ENCODE measurements around the gene MRPL22. TPM values are rescaled to one million over a fixed set of nuclear protein-coding genes. Genes with fewer than 3 reads are reported as not detected.
"Not testable (repeated sequence)": the region's sequence is repeated elsewhere in the genome, so short reads cannot be mapped to it uniquely, and the experiment has no call there.

Gene MRPL22
- polyA plus RNA-seq (2014; cell fraction: cytosol; rRNA removed): 19.5 and 24.6 TPM in 2 replicates
- 23.4 and 31.4 TPM in 2 replicates for polyA plus RNA-seq (2014; cell fraction: nucleus; rRNA removed)

DNA sequence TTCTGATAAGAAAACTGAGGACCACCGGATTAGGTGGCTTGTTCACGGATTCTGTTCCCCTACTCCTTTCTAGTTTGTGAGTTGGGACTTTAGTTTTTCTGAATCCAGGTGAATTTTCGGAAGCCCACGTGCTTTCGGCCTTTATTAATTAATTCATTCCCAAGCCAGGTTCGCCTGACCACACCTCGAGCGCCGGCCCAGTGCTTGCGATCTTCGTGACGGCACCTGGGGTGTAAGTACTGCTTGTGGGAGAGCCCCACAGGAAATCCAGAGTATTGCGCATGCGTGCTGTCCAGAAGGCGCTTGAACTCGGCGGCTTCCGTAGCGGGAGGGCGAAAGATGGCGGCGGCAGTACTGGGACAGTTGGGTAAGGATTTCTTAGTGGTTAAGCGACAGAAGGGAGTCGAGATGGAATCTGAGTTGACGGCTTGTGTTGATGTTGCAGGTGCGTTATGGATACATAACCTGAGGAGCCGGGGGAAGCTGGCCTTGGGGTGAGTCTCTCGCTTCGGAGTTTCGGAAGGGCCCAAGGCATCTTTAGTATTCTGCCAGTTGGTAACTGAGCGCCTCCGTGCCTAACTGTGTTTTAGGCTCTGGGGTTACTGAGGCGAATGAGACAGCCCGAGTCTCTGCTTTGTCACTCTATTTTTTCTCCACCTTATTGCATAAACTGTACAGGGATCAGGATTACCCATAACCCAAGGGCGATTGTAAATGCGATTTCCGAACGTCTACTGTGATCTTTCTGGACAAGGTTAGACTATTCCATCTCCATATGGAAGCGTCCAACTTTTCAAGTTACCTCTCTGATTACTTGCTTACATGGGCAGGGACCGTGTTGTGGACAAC lies at the start of gene MRPL22:
MRPL22 (plus strand) TSS at position 302 of the 849 bp plus-strand sequence; CDS start at position 340, 38 bp downstream.
- peak; percentile 93 for DNase-seq (ENCODE audit: low spot score)

DNA sequence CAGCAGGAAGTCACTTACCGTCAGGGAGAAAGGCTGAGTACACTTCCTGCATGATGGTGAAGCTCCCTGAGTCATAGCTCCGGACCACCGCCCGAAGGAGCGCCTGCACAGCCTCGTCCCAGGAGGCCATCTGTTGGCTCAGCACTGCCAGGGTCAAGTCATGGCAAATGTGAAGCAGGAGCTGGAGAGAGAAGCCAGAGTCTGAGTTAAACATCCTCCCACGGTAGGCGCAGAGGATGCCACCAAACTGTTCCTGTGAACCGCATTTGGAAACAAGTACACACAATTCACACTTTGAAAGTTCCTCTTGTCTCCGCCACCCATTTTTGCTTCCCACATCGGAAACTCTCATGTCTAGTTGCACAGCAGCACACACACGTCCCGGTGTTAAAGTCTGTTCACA lies 48.5 kb upstream of the MRPL22 start:
- no peak for DNase-seq (ENCODE audit: low spot score)

DNA sequence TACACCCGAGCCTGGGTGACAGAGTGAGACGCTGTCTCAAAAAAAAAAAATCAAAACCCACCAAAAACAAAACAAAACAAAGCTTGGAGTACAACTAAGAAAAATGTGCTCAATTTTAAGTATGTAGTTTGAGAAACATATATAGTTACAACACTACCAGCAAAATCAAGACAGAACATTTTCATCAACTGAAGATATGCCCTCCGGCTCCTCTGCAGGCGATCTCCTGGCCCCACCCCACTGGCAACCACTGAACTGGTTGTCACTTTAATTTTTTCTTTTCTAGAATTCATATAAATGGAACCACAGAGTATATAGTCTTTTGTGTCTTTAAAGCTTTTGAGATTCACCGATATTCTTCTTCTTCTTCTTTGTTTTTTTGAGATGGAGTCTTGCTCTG lies 47.5 kb upstream of the MRPL22 start:
- DNase-seq (ENCODE audit: low spot score): no peak

DNA sequence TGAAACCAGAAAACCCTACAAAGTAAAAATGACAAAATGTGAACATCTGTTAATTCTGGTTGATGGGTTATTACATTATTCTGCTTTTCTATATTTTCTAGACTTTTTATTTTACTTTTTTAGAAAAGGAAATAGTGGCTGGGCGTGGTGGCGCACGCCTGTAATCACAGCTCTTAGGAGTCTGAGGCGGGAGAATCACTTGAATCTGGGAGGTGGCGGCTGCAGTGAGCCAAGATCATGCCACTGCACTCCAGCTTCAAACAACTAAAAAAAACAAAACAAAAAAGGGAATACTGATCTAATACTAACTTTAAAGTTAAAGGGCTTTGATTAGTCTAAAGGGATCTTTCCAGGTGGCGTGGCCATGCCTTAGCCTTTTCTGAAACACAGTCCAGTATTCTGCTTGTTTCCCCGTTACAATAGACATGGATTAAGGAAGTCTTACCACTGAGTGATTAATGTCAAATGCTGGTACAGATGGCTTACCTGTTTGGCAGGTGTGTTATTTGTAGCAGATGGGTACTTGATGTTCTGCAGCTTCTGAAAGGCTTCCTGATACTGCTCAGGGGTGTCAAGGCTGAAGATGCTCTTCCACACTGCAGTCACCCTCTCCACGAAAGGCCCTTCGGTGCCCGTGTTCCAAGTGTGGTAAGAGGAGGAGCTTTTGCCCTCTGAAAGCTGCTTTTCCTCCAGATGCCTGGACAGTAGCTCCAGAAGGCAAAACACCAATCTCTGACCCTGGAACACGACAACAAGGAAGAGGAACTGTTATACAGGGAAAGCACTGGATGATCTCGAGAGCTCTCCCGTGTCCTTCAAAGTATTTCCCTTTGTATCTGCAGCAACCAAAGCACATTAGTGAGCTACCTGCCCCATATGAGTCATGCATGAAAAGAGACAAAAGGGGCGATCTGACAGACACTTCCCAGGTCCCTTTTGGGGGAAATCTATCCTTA lies 45.0 kb upstream of the MRPL22 start:
- no peak for DNase-seq (ENCODE audit: low spot score)

DNA sequence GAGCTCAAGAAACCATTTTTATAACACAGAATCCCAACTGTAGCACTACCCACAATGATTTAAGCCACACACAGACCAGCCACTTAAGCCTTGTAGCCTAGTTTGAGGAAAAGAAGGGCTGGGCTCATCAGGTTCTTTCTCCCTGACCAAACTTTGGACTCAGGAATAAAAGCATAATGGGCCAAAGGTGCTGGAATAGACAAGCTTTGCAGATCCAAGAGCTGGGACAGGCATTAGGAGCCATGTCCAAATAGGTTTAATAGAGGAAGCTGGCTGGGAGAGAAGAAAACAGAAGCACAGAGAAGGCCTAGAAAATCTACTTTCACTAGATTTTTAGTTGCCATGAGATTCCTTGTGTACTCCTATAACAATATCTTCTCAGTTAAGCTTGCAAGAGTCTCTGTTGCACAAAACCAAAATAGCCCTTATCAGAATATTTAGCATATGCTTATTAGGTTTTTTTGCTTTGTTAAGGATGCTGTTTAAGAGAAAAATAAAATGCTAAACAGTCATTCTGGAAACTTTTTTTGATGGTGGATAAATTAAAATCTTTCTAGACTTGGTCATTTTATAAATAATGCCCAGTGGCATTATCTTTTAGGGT lies 44.2 kb upstream of the MRPL22 start:
- no peak for DNase-seq (ENCODE audit: low spot score)

DNA sequence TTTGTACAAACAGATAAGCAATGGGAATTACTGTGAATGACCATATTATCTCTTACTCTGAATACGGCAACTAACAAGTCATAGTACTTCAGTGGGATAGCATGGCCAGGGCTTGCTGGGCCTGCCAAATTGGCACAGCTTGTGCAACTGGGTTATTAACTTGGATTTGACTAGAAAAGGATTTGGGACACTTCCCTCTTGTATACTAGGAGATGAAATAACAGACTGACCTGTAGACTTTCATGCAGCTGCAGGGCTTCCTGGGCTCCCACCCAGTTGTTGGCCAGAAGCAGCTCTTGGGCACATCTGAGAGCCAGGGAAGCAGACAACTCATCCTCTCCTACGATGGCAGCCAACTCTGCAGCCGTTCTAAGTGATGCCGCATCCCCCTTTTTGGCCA lies 42.7 kb upstream of the MRPL22 start:
- no peak for DNase-seq (ENCODE audit: low spot score)

DNA sequence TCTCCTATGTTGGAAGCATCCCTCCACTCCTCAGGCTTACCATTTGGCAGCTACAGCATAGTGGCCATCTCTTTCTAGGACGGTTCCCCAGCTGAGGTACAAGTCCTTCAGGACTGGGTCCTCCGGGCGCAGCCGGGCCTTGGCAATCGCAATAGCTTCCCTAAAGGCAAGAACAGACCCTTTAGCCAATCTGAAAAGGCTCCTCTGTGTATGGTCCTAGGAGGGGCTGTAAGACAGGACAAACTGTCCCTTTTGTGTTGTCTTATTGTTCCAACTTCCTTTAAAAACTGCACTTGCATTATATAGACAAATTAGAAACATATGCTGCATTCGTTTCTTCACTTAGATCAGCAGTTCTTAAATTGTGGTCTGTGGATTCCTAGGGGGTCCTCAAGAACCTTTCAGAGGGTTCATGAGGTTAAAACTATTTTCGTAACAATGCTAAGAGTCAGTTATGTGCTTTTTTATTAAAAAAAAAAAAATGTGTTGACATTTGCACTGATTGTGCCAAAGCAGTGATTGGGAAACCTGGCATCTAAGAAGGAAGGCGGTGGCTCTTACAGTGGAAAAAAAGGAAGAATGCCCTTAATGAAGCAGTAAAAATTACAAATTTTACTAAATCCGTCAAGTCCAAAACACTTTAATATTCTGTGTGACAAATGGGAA lies 41.6 kb upstream of the MRPL22 start:
- DNase-seq (ENCODE audit: low spot score): no peak

DNA sequence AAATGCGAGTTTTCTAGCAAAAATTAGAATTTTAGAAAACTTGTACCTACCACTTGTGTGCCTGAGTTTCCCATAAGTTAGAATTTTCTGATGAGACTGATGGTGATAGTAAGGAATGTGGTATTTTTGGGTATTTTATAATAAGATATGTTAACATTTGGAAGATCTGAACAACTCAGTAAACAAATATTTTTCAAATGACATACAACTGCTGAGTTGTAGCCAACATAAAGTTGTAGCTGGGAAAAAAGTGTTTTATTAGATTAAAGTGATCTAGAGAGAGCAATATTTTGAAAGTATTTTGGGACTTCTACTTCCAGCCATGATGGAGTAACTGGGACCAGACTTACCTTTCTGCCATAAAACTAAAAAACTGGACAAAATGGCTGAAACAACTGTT lies 40.8 kb upstream of the MRPL22 start:
- no peak for DNase-seq (ENCODE audit: low spot score)

DNA sequence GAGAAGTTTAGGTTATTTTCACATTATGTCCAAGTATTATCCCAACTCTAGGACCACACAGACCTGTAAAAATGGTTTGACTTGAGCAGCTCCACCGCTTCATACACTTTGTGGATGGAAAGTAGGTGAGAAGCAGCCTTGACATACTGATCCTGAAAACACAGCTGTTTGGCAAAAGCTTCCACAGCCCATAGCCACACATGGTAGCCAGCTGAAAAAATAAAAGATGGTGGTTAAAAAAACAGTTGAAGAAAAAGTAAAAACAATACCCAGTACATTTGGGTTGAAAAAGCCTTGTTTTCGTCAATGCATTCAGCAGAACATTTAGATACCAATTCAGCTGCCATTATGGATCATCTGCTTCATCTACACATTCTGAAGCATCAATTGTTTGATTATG lies 39.6 kb upstream of the MRPL22 start:
- DNase-seq (ENCODE audit: low spot score): no peak

DNA sequence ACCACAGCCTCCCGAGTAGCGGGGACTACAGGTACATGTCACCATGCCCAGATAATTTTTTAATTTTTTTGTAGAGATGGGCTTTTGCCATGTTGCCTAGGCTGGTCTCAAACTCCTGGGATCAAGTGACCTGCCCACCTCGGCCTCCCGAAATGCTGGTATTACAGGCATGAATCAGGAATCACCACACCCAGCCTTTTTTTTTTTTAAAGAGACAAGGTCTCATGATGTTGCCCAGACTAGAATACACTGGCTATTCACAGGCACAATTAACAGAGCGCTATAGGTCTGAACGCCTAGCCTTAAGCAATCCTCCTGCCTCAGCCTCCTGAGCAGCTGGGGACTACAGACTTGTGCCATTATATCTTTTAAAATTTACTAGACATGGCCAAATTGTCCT lies 39.0 kb upstream of the MRPL22 start:
- DNase-seq (ENCODE audit: low spot score): no peak

DNA sequence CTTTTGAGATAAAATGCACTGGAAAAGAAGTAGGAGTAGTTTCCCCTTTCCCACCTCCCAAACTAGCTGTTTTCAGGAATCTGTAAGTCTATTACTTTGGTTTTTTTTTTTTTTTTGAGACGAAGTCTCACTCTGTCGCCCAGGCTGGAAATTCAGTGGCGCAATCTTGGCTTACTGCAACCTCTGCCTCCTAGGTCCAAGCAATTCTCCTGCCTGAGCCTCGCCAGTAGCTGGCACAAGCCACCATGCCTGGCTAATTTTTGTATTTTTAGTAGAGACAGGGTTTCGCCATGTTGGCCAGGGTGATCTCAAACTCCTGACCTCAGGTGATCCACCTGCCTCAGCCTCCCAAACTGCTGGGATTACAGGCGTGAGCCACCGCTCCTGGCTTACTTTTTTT lies 35.3 kb upstream of the MRPL22 start:
- DNase-seq (ENCODE audit: low spot score): not testable (repeated sequence)

DNA sequence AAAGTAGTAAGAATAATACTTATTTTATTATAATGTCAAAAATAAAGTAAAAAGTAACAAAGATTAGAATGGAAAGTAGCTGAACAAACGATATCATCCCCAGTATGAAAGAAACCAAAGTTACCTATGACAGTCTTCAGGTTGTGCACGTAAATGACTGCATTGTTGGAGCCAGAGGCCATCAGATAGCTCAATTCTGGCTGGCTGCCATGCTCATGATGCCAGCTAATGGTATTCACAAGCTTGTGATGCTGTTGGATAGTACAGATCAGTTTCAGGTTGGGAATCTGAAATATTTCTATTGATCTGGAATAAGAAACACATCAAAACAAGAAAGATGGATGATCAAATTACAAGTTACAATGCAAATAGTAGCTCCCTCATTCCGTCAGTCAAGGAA lies 24.0 kb upstream of the MRPL22 start:
- no peak for DNase-seq (ENCODE audit: low spot score)

DNA sequence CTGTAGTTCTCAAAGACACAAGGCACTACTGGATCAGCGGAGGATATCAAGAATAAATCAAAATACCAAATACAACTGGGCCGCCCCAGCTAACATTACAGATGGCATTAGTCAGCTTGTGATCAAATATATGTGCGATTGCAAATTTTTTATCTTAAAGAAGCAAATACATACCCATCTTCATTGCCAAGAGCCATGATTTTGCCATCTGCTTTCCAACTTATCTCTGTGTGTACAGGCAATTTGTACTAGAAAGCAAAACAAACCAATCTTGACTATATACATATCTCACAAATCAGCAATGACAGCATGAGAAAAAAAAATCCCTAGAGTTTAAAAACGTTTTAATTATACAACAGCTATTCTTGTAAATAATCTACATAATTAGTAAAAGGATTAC lies 23.1 kb upstream of the MRPL22 start:
- no peak for DNase-seq (ENCODE audit: low spot score)

DNA sequence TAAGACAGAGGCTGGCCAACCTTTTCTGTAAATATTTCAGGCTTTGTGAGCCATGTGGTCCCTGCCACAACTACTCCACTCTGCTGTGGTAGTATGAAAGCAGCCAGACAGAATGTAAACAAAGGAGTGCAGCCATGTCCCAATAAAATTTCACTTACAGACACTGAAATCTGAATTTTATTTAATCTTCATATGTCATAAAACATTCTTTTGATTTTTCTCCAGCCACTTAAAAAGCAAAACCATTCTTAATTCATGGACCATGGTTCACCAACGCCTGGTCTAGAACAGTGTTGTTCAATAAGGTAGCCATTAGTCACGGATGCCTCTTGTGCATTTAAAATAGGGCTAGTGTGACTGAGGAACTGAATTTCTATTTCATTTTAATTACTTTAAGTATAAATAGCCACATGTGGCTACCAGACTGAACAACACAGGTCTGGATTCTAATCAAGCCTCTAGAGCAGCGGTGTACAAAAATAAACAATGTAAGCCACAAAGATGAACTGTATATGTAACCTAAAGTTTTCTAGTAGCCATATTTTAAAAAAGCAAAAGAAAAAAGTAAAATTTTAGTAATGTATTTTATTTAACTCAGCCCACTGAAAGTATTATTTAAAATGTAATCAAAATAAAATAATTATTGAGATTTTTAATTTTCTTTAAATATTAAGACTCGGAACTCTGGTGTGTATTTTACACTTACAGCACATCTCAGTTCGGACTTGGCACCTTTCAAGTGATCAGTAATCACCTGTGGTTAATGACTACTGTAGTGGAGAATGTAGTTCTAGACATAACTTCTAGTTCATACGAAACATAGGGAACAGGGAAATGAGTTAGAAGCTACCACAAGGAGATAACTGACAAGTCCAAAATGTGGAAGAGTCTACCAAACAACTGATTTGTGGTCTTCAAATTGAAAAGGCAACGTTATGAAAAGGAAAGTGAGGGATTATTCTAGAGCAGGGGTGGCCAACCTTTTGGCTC lies 17.1 kb upstream of the MRPL22 start:
- no peak for DNase-seq (ENCODE audit: low spot score)

DNA sequence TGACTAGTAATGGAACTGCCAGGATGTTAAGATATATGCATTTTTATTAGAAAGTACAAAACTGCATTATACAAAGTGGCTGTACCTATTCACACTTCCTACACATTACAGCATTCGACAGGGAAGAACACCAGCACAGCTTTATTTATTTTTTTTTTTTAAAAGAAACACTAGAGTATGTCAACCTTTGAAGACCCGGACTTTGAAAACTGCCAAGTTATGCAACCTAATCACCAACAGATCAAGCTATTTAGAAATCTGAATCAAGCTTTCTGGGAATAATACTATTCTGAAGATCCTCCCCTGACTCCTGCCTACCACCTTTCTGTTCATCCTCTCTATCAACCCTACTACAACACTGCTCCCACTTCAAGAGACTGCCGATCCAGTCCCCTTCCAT lies 7.3 kb upstream of the MRPL22 start:
- DNase-seq (ENCODE audit: low spot score): no peak

DNA sequence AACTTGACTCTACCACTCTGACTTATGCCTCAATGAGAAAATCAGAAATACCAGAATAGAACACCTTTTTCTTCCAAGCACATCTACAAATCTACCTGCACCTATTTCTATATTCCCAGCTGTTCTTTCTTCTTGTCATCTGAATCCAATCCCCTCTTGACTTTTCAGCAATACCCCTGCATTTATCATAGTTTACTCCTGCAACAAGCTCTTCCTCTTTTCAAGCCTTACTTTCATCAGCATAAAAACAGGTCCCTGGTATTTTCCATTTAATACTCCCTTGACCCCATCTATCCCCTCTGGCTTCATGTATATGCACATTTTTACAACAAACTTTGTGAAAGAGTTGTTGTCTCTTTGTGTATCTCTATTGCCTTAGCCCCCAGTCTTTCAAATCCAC lies 6.0 kb upstream of the MRPL22 start:
- no peak for DNase-seq (ENCODE audit: low spot score)

DNA sequence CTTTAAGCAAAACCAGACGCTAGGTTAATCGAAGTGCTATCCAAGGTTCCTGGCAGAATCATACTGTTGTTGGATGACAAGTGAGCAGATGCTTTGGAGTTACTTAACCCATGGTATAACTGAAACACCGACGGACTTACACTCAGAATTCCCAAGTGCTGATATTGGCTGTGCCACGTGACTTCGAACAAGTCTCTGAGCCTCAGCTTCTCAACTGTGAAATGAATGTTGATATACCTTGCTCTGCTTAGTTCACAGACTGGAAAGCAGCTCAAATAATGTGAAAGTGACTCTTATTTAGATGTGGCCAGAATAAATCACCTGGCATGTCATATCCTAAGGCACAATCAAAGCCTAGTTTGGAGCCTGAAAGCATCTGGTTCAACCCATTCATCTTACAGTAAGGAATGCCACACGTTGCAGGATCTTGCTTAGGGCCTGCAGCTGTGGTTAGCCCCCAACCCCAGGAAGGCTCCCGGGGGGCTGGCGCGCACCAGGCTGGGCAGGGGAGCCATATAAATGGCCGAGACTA lies 3.6 kb upstream of the MRPL22 start:
- peak; percentile 8 for DNase-seq (ENCODE audit: low spot score)

DNA sequence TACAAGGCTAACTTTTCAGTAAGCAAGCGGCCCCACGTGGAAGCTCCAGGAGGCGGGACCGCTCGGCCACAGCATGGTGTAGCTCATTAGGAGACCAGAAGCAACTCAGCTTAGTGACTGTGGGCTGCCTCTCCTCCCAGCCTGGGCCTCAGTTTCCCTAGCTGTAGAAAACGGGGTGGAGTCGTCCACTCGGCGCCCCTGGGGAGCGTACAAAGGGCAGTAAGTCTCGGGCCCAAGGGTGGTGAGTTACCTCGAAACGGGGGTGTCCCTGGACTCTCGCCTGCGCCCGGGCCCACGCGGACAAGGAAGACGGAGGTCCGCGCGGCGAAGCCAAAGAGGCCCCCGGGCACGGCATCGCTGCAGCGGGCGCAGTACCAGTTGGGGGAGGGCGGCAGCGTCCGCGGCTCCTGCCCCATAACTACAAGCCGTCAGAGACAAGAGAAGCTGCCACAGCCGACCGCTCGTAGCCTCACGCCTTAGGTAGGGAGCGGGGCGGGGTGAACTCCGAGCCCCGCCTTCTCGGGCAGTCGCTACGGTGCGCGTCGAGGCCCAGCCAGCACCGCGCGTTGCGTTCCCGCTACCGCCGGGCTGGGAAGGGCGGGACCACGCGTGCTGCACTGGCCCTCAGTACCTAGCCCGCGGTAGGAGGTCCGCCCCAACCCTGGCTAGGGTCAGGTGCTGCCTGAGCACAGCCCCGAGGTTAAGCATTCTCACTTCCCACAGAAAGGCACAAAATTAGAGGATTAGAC lies 3.0 kb upstream of the MRPL22 start, which contains the start of gene GEMIN5:
GEMIN5 (minus strand) TSS at position 494 of the 749 bp plus-strand sequence; CDS start at position 416, 78 bp downstream.
- DNase-seq (ENCODE audit: low spot score): peak; percentile 86

DNA sequence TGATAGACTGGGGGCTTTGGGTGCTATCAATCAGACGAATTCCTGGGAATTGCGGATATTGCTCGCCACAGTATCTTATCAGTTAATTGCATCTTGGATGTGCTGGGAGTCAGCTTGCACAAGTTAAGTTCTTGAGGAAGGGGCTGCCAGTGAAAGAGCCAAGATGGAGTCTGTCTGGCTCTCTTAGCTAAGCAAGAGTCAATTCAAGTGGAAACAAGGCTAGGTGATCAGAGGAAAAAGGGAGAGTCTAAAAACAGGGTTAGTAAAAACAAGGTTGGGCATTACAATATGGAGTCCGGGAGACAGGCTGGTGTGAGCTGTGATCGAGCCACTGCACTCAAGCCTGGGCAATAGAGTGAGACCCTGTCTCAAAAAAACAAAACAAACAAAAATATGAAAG lies 1.5 kb upstream of the MRPL22 start:
- DNase-seq (ENCODE audit: low spot score): not testable (repeated sequence)
